GM12872 (cell line): ENCODE measurements around the gene STUB1.

Source experiments
- TF ChIP-seq, protein P1 (sequence below): IDR thresholded peaks from 3 replicates; pipeline ENCODE4 v1.5.1; 2011; ENCODE audit warnings: low read depth, mild to moderate bottlenecking, low read length, moderate library complexity; ENCODE audit not compliant: insufficient read depth

Gene STUB1

DNA sequence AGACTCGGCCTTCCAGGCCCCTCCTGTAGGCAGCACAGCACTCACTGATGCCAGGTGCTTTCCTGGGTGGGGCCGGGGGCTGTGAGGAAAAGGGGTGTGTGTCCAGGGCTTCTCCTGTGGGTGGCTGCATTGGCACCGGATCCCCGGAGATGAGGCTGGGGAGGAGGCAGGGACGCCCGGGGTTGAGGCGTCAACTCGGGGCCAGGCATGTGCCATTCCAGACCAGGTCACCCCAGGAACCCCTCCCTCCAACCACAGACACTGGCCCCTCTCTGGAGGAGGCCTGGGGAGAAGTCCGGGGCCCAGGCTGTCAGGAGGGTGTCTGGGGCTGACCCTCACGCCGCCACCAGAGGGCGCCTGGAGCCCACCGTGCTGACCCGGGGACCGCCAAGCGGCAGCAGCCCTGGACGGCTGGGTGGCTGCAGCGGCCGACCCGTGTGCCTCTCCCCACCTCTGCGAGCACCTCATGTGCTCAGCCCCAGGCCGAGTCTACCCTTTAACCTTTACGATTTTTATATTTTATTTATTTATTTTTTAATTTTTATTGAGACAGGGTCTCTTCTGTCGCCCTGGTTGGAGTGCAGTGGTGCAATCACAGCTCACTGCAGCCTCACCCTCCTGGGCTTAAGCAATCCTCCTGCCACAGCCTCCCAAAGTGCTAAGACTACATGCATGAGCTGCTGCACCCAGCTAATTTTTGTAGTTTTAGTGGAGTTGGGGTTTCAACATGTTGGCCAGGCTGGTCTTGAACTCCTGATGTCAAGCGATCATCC is 31.5 kb downstream of the STUB1 start:
- TF ChIP-seq, protein P1, sequence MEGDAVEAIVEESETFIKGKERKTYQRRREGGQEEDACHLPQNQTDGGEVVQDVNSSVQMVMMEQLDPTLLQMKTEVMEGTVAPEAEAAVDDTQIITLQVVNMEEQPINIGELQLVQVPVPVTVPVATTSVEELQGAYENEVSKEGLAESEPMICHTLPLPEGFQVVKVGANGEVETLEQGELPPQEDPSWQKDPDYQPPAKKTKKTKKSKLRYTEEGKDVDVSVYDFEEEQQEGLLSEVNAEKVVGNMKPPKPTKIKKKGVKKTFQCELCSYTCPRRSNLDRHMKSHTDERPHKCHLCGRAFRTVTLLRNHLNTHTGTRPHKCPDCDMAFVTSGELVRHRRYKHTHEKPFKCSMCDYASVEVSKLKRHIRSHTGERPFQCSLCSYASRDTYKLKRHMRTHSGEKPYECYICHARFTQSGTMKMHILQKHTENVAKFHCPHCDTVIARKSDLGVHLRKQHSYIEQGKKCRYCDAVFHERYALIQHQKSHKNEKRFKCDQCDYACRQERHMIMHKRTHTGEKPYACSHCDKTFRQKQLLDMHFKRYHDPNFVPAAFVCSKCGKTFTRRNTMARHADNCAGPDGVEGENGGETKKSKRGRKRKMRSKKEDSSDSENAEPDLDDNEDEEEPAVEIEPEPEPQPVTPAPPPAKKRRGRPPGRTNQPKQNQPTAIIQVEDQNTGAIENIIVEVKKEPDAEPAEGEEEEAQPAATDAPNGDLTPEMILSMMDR: peak; percentile 94

- TF ChIP-seq, protein P1: peak; percentile 44; the same call in 2 of the 3 replicates
These were observed 32.6 kb downstream of the STUB1 start for GRCh38 chr16:712740-713250.

- TF ChIP-seq, protein P1: no peak
These were observed 33.9 kb downstream of the STUB1 start for GRCh38 chr16:714079-714478.

- TF ChIP-seq, protein P1: no peak
These were observed 34.6 kb downstream of the STUB1 start, which contains the start of gene METRN for GRCh38 chr16:714558-715476. TSS of gene METRN (plus strand) at chr16:715118. CDS start at chr16:715290, 172 bp downstream.

GRCh38 chr16:715477-716199 is 35.4 kb downstream of the STUB1 start:
- TF ChIP-seq, protein P1: peak; percentile 17; the same call in 1 of the 3 replicates

- TF ChIP-seq, protein P1: no peak
These were observed 36.0 kb downstream of the STUB1 start for GRCh38 chr16:716200-716568.
